ENCODE data around the gene MTSS2.
"Not testable (repeated sequence)": the region's sequence is repeated elsewhere in the genome, so short reads cannot be mapped to it uniquely, and the experiment has no call there.

Gene MTSS2

DNA sequence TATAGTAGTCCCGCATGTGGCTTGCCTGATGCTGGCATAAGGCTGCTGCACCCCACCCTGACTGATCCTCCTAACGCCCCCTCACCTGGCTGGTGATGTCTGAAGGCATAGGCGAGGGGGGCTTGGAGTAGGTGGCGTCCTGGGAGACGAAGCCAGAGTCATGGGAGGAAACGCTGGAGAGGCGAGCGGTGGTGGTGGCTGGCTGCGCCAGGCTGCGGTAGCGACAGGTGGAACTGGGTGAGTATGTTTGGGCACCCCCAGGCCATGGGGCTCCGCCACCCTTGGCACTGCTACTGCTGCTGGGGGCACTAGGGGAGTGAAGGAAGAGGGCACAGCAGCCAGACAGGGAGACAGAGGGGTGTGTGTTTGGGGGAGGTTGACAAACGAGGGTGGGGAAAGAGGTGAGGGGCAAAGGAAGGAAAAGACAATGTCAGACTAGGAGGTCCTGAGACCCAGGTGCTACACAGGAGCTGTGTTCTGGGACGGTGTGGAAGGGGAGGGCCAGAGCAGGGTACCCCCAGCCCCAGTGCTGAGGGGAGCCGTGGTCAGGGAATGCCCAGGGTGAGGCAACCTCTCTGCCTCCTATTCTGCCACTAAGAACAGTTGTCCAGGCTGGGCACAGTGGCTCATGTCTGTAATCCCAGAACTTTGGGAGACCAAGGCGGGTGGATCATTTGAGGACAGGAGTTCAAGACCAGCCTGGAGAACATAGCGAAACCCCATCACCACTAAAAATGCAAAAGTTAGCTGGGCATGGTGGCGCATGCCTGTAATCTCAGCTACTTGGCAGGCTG lies 11.4 kb downstream of the MTSS2 start:
- no peak for DNase-seq (ENCODE audit: low read depth)

DNA sequence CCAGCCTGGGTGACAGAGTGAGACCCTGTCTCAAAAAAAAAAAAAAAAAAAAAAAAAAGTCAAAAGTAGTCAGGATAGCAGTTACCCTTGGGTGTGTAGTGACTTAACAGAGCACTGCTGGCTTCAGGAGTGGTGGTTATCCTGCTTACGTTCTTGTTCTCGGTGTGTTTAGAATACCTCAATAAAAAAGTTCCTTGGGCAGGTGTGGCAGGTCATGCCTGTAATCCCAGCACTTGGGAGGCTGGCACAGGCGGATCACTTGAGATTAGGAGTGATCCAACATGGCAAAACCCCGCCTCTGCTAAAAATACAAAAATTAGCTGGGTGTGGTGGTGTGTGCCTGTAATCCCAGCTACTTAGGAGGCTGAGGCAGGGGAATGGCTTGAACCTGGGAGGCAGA lies 14.9 kb downstream of the MTSS2 start:
- not testable (repeated sequence) for DNase-seq (ENCODE audit: low read depth)

DNA sequence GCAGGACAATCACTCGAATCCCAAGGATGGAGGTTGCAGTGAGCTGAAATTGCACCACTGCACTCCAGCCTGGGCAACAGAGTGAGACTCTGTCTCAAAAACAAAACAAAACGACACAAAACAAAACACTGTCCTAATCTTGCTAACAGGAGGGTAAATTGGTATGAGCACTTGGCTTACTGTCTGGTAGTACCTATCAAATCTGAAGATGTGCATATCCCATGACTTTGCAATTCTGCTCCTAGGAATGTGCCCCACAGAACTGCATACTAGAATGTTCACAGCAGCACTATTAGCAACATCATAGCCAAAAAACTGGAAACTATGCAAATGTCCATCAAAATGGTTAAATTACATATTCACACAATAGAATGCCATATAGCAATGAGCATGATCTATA lies 15.7 kb downstream of the MTSS2 start:
- no peak for DNase-seq (ENCODE audit: low read depth)

DNA sequence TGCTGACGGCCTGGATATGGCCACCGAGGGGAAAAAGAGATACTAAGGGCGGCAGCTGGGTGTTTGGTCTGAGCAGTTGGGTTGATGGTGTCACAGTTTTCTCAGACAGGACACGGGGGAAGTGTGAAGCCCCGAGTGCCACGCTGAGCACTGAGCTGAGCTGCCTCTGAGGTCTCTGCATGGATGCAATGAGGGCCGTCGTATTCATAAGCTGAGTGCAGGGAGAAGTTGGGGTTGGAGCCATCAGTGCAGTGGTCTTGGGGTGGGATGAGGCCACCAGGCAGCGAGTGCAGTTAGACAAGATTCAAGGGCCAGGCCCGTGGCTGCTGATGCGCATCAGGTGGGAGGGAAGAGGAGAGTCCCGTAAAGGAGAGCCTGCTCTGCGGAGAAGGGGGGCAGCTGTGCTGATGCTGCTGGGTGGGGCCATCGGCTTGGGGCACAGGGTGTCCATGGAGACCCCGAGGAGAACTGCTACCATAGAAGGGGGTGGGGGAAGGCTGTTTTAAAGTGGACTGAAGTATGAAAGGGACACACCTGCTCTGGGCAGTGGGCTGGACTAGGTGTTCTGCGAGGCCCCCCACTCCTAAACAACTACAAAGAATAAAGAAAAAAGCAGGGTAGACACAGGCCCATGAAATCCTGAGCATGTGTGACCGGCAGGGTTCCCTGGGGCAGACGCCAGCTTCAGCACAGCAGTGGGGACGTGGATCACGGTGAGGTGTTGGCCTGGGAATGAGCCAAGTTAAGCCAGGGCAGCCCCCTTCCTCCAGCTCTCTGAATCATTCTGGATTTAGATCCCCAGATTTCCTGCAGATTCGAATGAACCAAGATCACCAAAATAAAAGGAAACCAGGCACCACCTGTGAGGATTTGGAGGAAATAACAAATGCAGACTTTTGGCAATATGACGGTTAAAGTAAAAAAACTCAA lies 19.8 kb downstream of the MTSS2 start:
- no peak for DNase-seq (ENCODE audit: low read depth)

DNA sequence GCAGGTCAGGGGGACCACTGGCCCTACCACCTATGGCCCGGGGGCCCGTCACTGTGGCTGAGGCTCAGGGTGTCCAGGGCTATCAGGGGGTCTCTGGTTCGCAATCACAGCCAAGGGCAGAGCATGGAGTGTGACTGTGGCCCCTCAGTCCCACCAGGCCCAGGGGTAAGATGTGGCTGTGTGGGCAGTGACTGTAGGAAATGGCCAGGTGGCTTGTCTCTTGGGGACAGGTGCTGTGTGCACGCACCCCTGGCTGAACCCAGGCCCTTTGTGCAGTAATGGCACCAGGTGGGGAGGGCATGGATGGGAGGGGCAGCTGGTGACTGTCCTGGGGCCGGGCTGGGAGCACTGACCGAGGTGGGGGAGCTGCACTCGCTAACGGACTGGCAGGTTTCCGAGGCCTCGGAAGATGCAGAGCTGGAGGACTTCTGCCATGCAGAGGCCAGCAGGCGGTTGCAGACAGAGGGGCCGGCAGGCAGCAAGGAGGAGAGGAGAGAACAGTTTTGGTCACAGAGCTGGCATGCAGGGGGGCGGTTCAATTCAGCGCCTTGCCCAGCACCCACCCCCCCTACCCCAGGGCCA lies 20.6 kb downstream of the MTSS2 start:
- DNase-seq (ENCODE audit: low read depth), result no peak

DNA sequence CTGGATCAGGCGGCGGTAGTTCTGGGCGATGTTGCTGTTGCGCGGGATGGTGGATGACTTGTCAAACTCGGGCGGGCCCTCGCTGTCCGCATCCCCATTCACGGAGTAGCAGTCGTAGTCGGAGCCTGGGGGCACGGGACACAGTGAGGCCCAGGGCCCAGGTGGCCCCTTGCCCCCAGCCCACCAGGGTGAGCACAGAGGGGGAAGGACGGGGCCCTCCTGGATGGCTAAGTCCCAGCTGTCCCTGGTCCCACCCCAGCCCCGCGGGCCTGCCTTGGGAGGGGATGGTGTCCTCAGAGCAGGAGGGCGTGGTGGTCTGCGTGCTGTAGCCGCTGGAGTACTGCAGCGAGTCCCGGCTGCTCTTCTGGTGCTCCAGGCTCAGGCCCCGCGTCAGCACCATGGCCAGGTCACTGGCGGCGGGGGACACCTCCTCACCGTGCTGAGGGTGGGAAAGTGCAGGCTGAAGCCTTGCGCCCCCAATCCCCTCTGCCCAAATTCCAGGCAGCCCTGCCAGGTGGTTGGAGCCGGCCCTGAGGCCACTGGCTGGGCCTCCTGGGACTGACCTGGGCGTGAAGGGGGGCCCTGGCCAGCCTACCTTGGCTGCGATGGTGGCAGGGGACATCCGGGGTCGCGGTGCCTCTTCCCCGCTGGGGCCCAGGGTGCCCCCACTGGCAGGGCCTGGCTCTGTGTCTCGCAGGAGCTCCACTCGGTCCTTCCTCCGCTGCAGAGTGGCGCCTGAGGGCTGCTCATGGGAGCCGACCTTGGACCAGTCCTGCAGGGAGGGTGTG lies 21.3 kb downstream of the MTSS2 start:
- DNase-seq (ENCODE audit: low read depth), result no peak

DNA sequence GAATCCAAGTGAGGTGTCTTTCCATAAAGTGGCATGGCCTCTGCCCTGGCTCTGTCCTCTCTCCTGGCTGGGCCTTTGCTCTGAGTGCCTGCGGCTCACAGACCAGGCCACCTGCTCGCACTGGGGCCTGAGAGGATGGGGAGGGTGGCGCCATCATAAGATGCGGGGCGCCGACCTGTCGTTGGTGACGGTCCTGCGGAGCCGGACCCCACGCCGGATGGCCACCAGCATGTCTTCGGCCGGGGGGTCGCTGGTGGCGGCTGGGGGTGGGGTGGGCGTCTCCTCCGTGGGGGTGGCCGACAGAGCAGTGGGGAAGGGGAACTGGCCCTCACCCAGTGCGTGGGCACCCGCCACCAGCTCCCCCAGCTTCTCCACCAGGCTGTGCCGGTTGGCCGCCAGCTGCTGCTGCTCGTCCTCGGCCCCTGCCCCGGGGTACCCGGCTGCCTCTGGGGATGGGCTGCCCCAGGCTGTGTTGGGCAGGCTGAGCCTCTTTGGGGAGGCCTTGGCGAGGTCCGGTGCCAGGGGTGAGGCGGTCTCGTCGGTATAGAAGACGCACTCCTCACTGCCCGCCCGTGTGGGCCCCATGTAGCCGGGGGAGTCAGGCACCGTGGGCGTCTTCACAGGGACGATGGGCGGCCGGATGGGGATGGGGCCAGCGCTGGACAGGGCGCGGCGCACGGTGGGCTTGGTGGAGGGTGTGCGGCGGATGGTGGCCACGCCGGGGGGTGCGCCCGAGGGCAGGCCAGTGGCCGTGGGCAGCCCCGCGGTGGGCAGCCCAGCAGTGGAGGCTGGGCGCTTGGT lies 22.1 kb downstream of the MTSS2 start:
- no peak for DNase-seq (ENCODE audit: low read depth)

DNA sequence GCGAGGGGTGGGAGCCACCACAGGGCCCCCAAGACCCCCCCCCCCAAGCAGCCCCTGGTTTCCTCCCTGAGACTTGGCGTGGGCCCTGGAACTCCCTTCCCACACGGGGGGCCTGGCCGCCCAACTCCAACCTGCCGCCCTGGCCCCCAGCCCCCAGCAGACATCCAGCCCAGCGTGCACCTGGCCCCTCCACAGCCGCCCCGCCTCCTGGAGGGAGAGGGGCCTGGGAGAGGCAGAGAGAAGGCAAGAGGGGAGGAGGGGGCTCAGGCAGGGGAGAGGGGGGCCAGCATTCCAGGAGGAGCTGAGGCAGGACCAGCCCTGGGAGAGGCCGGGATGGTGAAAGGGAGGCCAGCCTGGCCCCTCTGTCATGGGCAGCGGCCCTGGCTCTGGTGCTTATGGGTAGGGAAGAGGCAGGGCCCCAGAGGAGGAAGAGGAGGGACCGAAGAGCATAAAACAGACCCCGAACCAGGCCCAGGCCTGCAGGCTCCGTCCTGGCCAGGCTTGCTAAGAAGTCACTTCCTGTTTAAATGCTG lies 22.8 kb downstream of the MTSS2 start:
- DNase-seq (ENCODE audit: low read depth), result no peak

DNA sequence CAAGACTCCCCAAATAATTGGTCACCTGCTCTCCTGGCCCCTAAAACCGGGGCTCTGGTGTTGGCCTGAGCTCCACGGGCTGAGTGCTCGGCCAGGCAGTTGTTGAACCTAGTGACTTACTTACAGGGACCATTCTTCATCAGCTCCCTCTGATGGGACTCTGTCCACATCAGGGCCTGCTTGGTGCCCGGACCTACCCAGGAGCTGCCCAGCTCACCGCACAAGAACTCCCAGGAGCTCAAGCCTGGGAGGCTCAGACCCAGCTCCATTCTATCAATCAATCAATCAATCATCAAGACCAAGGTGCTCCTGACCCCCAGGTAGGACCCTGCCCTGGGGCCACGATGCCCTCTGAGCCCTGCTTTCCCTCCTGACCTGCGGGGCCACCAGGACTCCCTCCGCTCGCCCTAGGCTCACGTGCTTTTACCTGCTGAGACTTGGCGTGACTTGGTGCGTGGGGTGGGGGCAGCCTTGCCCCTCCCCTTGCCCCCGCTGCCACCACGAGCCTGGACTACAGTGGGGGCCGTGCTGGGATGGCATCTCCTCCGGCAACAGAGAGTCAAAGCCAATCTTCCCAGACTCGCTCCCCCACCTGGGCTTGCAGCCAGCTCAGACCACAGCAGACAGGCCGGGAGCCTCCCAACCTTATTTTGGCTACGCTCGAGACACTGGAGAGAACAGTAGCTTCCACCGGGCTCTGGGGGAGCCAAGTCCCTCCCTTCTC lies 23.8 kb downstream of the MTSS2 start:
- DNase-seq (ENCODE audit: low read depth), result no peak

DNA sequence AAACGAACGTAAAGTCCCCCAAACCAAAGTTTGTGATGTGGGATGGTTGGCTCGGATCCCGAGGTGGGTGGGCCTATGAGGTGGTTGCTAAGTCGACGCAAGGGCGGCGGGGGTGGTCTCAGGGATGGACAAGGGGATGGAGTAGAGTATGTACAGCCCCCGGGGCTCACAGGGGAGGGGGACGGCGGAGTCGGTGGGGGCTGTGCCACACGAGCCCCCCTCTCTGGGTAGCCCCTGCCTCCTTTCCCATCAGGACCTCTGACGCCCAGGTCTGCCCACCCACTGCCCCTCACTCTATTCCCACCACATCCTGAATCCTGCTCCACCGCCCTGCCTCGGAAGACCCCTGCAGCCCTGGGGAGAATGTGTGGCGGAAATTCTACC lies 24.3 kb downstream of the MTSS2 start:
- no peak for DNase-seq (ENCODE audit: low read depth)

DNA sequence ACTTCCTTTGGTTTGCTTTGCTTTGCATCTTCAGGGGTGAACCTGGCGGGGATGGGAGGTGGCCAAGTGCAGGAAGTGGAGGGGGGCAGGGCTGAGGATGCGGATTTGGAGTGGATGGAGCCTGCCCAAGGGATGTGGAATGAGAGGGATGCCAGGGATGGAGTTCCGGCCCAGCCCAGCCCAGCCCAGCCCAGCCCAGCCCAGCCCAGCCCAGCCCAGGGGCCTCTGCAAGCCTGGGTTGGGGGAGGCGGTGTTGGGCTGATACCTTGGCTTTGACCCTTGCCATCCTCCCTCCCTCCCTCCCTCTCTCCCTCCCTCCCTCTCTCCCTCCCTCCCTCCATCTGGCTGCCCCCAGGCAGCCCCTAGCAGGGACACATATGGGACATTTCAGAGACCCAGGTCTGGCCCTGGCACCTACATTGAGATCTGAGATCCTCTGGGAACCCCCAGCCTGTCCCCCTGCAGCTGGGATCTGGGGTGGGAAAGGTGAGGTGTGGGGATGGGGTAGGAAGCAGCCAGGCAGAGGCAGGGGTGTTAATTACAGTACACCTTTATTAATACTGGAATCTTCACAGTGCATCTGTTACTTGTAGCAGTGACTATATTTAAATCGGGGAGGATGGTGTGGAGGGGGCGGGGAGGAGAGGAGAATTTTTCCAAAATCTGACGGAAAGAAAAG lies 25.0 kb downstream of the MTSS2 start:
- DNase-seq (ENCODE audit: low read depth), result no peak

DNA sequence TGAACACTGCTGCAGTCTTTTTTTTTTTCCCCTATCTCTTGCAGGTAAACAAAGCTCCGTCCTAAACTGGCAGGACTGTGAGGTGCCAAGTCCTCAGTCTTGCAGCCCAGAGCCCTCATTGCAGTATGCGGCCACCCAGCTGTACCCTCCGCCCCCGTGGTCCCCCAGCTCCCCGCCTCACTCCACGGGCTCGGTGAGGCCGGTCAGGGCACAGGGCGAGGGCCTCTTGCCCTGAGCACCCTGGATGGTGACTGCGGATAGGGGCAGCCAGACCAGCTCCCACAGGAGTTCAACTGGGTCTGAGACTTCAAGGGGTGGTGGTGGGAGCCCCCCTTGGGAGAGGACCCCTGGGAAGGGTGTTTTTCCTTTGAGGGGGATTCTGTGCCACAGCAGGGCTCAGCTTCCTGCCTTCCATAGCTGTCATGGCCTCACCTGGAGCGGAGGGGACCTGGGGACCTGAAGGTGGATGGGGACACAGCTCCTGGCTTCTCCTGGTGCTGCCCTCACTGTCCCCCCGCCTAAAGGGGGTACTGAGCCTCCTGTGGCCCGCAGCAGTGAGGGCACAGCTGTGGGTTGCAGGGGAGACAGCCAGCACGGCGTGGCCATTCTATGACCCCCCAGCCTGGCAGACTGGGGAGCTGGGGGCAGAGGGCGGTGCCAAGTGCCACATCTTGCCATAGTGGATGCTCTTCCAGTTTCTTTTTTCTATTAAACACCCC lies 25.7 kb downstream of the MTSS2 start:
- no peak for DNase-seq (ENCODE audit: low read depth)

DNA sequence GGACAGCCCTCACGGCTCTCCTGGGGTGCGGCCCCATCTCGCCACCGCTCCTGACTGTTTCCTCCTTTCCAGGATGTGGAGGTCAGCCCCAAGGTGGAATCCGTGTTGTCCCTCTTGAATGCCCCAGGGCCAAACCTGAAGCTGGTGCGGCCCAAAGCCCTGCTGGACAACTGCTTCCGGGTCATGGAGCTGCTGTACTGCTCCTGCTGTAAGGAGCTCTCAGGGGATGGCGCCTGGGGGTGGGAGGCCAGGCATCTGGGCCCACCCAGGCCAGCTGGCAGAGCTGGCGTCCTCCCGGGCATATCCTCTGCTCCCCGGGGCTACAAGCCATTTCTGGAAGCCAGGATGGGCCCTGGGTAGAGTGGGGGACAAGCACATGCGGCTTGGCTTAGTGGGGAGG lies 26.3 kb downstream of the MTSS2 start:
- no peak for DNase-seq (ENCODE audit: low read depth)

DNA sequence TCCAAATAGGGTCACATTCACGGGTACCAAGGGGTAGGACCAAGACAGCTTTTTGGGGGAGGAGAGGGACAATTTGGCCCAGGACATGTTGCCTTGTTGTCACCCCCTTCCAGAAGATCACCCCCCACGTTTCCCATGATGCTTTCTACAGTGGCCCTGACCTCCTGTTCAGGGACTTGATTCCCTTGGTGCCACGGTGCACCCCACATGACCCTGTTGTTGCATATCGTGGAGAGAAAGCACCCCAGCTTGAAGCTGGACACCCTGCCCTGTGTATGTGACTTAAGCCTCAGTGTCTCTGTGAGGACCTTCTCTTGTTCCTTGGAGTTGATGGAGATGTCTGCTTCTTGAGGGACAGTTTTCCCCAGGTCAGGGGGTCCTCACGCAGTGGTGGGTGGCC lies 26.9 kb downstream of the MTSS2 start:
- no peak for DNase-seq (ENCODE audit: low read depth)

DNA sequence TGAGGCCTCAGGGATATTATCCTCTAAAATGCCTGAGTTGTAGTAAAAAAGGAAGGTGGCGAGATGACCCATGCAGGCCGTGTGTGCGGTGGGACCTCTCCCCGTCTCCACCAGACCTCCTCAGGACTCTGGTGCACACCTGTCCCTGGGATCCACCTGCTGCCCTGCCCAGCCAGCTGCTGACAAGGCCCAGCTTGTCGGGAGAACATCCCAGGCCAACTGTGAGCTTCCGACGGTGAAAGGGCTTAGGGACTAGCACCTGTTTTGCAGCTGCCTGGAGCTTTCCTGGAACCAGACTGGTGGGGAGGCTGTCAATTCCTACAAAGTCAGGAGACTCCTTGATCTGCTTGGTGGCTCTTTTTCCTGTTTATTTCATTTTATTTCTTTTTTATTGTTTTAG lies 27.9 kb downstream of the MTSS2 start:
- no peak for DNase-seq (ENCODE audit: low read depth)

DNA sequence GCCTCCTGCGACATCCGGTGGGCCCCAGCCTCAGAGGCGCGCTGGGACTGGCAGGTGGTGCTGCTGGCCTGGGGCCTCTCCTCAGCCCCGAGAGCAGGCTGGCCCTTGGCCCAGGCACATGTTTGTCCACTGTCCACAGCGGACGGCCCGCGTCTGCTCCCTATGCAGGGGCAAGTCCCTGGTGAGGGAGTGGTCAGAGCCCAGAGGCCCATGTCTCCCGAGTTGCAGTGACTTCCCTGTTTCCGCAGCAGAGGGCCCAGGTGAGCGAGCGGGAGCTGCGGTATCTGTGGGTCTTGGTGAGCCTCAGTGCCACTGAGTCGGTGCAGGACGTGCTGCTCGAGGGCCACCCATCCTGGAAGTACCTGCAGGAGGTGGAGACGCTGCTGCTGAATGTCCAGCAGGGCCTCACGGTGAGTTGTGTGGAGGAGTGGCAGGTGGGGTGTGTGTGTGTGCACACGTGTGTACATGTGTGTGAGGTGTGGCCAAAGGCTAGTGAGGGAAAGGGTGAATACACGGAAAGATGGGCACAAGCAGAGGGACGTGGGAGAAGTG lies 29.1 kb downstream of the MTSS2 start:
- no peak for DNase-seq (ENCODE audit: low read depth)

DNA sequence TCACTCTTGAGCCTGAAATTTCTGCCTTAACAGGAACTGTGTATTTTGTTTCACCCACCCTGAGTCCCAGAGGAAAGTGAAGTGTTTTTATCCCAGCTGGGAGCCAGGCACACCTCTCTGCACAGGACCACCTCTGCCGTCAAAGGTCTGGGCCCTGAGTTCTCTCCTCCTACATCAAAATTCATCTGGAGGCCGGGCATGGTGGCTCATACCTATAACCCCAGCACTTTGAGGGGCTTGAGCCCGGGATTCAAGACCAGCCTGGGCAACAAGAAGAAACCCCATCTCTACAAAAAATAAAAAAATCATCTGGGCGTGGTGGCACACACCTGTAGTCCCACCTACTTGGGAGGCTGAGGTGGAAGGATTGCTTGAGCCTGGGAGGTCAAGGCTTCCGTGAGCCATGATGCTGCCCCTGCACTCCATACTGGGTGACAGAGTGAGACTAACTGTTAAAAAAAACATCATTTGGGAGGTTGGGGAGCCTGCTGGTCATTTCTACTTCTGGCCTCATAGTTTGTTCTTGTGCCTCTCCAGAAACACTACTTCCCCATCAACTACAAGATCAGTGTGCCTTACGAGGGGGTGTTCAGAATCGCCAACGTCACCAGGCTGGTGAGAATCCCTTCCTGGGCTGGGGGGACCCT lies 29.7 kb downstream of the MTSS2 start:
- no peak for DNase-seq (ENCODE audit: low read depth)

Measured in activated gamma-delta T cell treated with anti-CD3 and anti-CD28 coated beads, Interleukin-2, amount 50 U/mL, for 16 hours (primary cell).